NCI-H460 (cell line): ENCODE data around the gene ZFAND2A. TPM values are rescaled to one million over a fixed set of nuclear protein-coding genes. Genes with fewer than 3 reads are reported as not detected.
"Not testable (repeated sequence)": the region's sequence is repeated elsewhere in the genome, so short reads cannot be mapped to it uniquely, and the experiment has no call there.

Experiments
- DNase-seq: peaks from one replicate; pipeline ENCODE4 v3.0.0-alpha.2; 2016; ENCODE audit warnings: low read depth; ENCODE audit errors: extremely low read depth
- total RNA-seq: library from RNA; depleted of rRNA; stranded (reverse); fragments of >200 nt; shearing (Covaris generic); gene quantifications from 2 replicates; pipeline ENCODE4 v1.2.3, GENCODE V29; 2014

The ZFAND2A gene
- total RNA-seq, 1 experiment from 2014 or later, result 40.0 TPM

DNA sequence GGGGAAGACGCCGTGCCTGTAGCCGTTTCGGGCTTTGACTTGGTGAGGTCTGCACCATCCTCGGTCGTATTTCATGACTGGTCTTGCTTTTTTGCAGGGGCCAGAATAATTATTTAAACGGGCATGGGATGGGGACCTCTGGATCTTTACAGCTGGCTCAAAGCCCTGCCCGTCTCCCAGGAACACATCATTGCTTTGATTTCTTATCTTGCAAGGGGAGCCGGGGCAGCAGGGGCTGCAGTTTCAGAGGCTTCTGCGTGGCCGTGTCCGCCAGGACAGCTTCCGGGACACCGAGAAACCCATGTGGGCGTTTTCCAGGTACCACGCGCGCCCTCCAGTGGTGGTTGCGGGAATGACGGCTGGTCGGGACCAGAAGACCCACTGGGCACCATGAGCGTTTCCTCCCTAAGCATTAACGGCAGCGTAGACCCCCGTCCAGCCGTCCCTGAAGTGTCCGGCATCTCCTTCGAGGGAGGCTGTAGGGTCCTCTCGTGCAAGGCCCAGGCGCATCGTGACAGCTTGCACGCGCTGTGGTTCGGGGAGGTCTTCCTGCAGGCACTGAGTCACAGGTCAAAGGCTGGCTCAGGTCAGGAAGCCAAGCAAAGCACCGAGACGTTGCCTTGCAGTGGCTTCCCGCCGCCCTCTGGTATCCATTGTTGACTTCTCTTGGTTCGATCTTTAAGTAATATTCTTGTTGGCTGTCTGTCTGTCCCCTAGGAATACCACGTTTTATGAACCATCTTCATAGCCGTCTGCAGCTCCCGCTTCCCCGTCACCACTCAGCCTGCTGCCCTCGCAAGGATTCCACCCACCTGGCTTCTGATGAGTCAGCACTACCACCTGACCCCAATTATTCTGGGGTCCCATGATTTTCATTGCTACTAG lies 16.2 kb upstream of the ZFAND2A start:
- peak; percentile 75 for DNase-seq

GRCh38 chr7:1175597-1175966 lies 15.6 kb upstream of the ZFAND2A start:
- no peak for DNase-seq

GRCh38 chr7:1174881-1175596 lies 15.0 kb upstream of the ZFAND2A start:
- no peak for DNase-seq

DNA sequence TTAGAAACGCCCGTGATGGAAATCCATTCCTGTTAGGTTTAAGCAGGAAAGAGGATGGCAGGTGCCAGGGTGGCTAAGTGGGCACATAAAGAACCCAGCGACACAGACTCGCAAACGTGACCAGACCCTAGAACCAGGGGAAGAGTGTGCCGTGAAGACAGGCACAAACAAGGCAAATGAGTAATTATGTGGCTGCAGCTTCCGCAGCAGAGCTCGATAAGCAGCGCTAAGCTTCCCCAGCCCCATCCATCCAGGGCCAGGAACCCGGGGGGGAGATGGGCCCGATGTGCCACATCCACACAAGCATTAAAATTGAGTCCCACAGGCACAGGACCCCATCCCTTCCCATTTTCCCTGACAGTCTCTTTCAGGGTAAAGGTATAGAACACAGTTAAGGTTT lies 14.0 kb upstream of the ZFAND2A start:
- no peak for DNase-seq

GRCh38 chr7:1172666-1173523 lies 12.9 kb upstream of the ZFAND2A start:
- DNase-seq, result no peak

GRCh38 chr7:1171516-1171915 lies 11.5 kb upstream of the ZFAND2A start:
- not testable (repeated sequence) for DNase-seq

GRCh38 chr7:1170741-1171501 lies 10.9 kb upstream of the ZFAND2A start:
- no peak for DNase-seq

- no peak for DNase-seq
Measured at GRCh38 chr7:1169409-1170368, 9.7 kb upstream of the ZFAND2A start.

DNA sequence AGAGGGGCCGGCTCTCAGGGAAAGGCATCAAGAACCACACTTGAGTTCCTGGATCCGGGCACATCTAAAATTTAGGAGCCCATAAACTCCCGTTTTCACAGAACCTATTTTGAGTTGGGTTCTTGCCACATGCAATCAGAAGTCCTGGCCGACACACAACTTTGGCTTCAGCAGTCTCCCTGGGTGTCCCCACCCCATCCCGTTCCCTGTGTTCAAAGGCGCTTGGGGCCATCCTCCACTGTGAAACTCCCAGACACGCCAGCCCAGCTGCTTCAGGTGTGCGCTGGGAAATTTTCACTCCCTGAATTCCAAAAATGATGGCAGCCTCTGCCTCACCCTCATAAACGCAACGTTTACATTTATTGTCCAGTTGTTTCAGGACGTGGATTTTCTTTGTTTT lies 8.4 kb upstream of the ZFAND2A start:
- DNase-seq, result no peak

- DNase-seq, result no peak
Measured at GRCh38 chr7:1164436-1164835, 4.4 kb upstream of the ZFAND2A start.

- DNase-seq, result no peak
Measured at GRCh38 chr7:1163121-1163520, 3.1 kb upstream of the ZFAND2A start.

GRCh38 chr7:1160670-1161021 lies 650 bp upstream of the ZFAND2A start:
- DNase-seq, result no peak

- not testable (repeated sequence) for DNase-seq
Measured at GRCh38 chr7:1159231-1159630, 765 bp downstream of the ZFAND2A start.

DNA sequence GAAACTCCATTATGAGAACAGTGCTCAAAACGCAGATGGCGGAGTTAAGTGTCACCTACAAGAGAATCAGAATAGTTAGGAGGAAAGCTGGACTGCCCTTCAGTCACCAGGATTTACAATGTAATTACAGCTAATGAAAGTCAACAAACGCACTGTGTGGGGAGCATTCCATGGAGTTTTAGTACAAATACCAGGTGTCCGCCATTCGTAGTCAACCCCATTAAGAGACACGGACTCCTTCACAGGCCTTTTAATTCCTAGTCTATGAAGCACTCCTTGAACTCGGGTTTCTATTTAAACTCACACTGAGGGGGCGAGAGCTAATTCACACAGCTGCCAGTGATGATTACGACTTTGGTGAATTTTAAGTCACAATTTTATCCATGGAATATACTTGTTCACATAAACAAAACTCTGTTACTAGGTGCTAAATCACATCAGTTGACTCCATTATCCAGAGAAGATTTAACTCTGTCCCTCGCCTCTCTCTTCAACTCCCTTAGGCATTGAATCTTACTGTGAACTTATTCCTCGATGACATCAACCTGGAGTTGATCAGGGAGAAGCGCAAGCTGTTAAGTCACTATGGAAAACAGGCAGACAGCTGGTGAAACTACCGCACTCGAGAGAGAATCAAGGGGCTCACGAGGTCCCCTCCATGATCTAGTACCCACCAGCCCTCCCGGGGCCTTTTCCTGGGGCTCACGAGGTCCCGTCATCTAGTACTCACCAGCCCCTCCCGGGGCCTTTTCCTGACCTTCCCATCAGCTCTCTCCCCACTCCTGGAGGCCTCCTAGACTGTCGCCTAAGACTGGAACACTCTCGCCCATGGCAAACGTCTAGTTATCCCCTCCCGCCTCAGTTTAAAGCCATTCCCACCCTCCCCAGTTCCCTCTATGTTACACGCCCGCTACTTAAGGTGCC lies 1.5 kb downstream of the ZFAND2A start:
- DNase-seq, result no peak

- DNase-seq, result no peak
Measured at GRCh38 chr7:1156782-1157535, 3.0 kb downstream of the ZFAND2A start.

DNA sequence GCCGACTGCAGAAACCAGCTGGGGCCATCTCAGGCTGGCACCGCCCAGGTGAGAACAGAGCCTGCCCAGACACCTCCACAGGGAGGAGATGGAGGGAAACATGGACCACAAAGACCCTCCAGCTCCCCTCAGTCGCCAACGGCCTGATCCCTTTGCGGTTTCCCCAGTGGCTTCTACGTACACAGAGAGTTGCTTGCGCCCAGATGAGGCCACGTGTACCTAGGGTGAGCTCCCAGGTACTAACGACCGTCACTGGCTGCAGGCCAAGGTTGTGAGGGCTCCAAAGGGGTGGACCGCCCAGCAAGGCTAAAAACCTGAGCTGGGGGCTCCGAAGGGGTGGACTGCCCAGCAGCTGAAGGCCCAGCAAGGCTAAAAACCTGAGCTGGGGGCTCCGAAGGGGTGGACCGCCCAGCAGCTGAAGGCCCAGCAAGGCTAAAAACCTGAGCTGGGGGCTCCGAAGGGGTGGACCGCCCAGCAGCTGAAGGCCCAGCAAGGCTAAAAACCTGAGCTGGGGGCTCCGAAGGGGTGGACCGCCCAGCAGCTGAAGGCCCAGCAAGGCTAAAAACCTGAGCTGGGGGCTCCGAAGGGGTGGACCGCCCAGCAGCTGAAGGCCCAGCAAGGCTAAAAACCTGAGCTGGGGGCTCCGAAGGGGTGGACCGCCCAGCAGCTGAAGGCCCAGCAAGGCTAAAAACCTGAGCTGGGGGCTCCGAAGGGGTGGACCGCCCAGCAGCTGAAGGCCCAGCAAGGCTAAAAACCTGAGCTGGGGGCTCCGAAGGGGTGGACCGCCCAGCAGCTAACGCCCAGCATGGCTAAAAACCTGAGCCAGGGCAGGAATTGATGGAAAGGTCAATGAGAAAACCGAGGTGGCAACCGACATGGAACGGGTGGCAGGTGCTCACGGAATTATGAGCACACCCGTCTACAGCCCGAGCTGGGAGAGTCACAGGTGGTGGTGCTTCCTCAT lies 3.9 kb downstream of the ZFAND2A start:
- DNase-seq, result not testable (repeated sequence)
